Astrocyte (in vitro differentiated cells and primary cell): ENCODE data around the gene ALDH1L1.

Experiments
- CTCF ChIP-seq: IDR thresholded peaks from 2 replicates; pipeline ENCODE4 v1.5.1; 2011; ENCODE audit warnings: low read depth, mild to moderate bottlenecking, inconsistent platforms, low read length, moderate library complexity; ENCODE audit not compliant: insufficient read depth
- EZH2 ChIP-seq: IDR thresholded peaks from 2 replicates; pipeline ENCODE4 v1.6.1; 2012; ENCODE audit warnings: mild to moderate bottlenecking, low read length, inconsistent platforms; ENCODE audit not compliant: insufficient read depth

- no peak for TF ChIP-seq CTCF
- TF ChIP-seq EZH2 = no peak
Observed at GRCh38 chr3:126149256-126149902, 31.0 kb downstream of the ALDH1L1 start.
